ENCODE results near the gene PRKAA1.
"Not testable (repeated sequence)": the region's sequence is repeated elsewhere in the genome, so short reads cannot be mapped to it uniquely, and the experiment has no call there.

PRKAA1 gene

GRCh38 chr5:40779561-40779960 is 18.6 kb downstream of the PRKAA1 start:
- no peak for DNase-seq

GRCh38 chr5:40778133-40778532 is 20.0 kb downstream of the PRKAA1 start:
- no peak for DNase-seq

GRCh38 chr5:40776658-40776977 is 21.6 kb downstream of the PRKAA1 start:
- no peak for DNase-seq

DNA sequence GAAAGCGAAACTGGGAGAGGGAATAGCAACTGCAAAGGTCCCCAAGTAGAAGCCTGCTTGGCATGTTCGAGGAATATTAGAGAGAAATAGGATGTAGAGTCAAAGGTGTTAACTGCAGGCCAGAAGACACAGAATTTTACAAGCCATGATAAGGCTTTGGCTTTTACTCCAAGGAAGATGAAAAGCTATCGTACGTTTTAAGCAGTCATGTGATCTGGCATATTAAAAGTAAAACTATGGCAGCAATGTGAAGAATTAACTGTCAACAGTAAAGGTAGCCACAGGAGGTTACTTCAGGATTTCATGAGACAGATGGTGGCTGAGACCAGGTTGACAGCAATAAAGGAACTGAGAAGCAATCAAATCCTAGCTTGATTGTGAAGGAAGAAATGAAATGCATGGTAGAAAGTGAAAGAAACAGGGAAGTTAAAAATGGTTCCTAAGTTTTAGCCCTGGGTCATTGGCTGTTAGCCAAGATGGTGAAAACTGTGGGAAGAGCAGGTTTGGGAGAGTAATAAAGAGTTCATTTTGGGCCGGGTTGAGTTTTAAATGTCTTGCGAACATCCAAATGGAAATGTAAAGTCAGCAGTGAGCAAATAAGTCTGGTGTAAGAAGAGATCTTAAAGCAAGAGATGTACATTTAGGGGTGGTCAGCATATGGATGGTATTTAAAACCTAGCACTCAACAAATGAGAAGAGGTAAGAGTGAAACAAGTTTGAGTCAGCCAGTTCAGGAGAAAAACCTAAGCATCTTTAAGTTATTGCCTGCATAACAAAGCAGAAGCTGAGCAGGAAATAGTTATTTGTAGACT is 22.1 kb downstream of the PRKAA1 start:
- no peak for DNase-seq

DNA sequence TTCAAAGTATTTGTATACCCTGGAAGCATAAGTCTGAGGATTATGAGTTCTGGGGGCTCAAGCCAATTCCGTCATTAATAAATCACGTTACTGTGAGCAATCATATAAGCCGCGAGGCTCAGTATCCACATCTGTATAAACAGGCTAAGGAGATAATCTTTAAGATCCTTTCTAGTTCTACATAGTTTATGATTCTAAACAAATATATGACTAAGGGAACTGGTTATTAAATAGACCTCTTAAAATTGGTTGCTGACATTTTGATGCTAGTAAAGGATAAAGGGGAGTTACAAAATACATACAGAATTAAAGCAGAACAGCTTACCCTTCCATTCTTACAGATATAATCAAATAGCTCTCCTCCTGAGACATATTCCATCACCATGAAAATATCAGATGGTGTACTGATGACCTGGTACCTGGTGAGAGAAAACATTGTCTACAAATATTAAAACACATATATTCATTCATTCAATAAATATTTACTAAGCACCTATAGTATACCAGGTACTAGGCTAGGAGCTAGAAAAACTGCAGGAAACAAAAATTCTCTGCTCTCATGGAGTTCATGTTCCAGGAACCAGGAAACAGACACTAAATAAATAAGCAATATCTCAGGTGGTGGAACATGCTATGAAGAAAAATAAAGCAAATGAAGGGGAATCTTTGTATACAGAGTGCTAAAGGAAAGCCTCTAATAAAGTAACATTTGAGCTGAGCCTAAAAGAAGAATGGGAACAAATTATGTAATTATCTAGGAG is 22.9 kb downstream of the PRKAA1 start:
- DNase-seq, result no peak

DNA sequence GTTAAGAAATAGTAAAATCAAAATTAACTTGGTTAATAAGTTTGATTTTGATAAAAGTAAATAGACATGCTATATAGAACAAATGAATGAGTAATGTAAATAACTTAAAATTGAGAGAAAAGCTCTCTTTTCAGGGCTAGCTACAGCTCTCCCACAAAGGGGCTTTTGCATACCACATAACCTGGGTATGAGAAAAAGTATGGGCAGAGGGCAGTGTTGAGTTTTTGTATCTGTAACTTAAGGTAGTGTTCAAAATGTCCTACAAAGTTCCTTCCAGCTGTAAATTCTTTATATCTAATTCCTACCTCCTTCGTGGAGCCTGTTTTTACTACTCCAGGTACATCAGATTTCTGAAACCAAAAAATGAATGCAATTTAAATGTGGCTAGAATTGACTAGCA is 23.6 kb downstream of the PRKAA1 start:
- DNase-seq, result no peak

DNA sequence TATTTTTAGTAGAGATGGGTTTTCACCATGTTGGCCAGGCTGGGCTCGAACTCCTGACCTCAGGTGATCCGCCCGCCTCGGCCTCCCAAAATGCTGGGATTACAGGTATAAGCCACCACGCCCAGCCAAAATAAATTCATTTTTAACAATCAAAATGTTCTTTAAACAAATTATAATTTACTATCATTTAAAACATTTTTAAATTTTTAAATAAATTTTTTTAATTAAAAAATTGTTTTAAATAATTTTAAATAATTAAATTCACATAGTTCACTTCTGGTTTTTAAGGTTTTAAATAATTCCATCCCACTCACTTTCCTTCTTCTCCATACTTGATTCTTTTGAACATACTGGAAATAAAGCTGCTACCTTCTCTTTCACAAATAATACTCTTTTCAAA is 27.4 kb downstream of the PRKAA1 start:
- no peak for DNase-seq

- no peak for DNase-seq
Observed at GRCh38 chr5:40762705-40763104, 35.5 kb downstream of the PRKAA1 start.

GRCh38 chr5:40757400-40757799 is 40.8 kb downstream of the PRKAA1 start:
- no peak for DNase-seq

DNA sequence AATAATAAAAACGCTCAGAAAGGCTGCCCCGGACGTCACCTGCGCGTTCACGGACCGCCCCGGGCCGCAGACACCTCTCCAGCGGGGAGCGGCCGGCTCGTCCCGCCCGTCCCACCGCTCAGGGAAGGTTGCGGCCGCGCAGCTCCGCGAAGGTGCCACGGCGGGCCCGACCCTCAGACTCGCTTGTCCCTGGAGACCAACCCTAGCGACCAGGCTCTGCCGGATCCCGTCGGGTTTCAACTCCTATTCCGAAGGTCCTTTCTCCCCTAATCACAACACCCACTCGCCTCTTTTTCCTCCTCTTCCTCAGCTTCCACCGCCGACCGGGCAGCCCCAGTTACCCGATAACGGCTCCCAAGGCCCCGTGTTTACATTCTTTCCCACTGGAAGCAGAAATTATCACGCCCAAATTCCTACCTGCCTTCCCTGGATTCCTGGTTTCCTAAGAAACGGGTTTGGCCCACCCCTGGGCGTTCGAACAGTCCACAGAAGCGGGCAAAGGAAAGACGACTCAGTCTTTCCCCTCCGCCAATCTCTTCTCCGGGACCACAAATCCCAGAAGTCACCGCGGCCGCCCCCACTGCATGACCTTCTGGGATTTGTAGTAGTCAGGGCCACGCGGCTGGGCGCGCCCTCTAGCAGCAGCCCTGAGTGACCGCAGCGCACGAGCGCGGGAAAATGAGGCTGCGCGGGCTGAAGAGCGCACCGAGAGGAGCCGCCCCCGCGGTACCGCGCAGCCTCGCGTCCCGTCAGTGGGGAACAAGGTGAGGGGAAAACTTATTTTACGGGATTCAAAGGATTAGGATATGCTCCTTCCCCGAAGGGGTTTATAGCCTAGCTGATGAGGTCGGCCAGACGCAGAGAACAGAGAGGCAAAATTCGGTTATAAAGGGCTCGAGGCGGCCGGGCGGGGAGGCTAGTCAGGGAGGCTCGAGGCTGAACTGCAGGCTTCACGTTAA is 42.5 kb downstream of the PRKAA1 start, which contains the start of gene TTC33:
TTC33 (minus strand) TSS at position 555 of the 959 bp plus-strand sequence. CDS start 8,943 bp downstream, outside the sequence.
- DNase-seq, result peak; percentile 93

DNA sequence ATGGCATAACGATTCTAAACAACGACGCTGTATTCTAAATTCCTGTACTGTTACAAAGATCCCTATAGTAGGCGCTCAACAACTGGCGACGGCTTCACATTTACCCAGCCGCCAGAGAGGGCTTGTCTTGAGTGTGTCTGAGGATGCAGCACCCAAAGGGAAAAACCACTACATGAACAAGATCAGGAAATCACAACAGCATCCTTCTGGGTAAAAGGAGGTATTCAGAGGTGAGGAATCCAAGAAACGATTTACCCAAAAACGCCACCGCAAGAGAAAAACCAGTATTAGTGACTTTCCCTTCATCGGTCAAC is 43.1 kb downstream of the PRKAA1 start:
- DNase-seq, result peak; percentile 40

GRCh38 chr5:40754381-40755092 is 43.6 kb downstream of the PRKAA1 start:
- DNase-seq, result no peak

DNA sequence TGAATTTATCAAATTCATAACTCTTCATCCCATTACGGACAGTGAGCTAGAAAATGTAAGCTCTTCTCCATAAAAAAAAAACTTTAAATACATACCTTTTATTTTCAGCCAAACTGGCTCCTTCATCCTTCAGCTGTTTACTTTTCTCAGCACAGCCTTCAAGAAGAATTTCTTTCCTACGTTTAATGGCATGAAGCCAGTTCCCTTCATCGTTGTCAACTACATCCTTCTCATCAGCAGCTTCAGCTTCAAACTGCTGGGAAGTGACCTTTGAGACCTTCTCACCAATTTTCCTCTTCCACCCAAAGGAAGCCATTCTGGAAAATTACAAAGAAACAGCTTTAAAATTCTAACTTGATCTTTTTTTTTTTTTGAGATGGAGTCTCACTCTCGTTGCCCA is 51.5 kb downstream of the PRKAA1 start:
- DNase-seq, result no peak

GRCh38 chr5:40743771-40744170 is 54.4 kb downstream of the PRKAA1 start:
- DNase-seq, result no peak

DNA sequence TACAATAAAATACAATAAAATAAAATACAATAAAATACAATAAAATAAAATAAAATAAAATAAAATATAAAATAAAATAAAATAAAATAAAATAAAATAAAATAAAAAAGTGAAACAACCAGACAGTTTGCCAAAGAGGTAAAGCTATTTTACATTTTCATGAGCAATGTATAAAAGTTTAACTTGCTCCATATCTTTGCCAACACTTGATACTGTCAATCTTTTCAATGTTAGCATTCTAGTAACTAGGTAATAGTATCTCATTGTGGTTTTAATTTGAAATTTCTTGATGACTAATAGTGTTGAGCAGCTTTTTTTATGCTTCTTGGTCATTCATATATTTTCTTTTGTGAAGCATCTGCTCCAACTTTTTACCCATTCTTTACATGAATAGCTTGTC is 59.7 kb downstream of the PRKAA1 start:
- no peak for DNase-seq

GRCh38 chr5:40736103-40736875 is 61.9 kb downstream of the PRKAA1 start:
- DNase-seq, result no peak

DNA sequence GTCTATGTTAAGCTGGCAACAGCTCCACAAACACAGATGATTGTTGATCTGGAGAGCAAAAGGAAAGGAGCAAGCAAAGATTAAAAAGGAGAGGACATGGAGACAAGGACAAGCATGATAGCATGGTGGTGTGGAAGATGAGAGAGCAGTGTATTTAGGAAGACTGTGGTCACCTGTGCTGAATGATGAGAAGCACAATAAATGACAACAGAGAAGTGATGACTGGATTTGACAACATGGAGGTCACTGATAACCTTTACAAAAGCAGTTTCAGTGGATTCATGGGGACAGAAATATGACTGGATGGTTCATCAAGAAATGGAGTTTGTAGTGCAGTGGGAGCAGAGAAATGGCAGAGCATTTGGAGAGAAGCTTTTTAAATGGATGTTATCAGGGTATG is 62.6 kb downstream of the PRKAA1 start:
- no peak for DNase-seq

DNA sequence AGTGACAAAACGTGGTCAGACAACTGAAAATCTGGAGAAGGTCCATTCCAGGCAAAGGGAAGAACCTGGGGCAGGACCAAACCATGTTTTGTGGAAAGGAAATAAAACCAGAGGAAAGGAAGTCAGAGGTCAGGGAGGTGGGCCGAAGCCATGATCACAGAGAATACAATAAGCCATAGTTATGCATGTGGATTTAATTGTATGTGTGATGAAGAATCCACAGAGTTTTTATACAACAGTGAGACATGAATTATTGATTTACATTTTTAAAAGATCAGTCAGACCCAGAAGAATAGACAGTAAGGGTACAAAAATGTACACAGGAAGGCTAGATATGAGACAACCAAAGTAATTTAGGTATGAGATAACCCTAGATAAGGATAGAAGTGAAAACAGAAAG is 63.2 kb downstream of the PRKAA1 start:
- DNase-seq, result no peak

DNA sequence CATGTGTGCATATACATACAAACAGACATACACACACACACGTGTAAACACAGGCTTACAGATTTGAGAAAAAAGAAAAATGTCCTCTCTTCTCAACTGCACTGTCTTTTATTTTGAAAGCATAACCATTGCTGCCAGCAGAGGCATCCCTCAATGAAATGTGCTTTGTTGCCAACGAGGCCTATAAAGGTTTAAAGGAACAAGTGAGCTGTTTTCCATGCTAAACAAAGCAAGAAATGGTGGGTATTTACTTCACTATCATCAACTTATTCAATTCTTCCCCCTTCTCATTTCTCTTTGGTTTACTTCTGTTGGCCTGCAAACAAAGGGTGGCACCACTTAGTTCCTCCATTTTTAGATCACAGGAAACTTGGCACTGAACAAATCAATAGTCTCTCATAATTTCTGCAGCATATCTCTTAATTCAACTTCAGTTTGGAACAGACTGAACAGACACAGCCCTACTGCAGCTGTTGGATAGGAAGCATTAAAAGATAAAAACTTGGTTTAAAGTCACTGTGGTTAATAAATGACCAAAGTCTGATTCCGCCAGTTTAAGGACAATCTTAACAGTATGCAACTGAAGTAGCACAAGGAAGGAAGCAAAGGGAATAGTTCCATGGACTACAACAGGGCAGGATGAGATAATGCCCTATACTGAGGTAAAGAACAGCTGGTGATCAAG is 64.2 kb downstream of the PRKAA1 start:
- no peak for DNase-seq

DNA sequence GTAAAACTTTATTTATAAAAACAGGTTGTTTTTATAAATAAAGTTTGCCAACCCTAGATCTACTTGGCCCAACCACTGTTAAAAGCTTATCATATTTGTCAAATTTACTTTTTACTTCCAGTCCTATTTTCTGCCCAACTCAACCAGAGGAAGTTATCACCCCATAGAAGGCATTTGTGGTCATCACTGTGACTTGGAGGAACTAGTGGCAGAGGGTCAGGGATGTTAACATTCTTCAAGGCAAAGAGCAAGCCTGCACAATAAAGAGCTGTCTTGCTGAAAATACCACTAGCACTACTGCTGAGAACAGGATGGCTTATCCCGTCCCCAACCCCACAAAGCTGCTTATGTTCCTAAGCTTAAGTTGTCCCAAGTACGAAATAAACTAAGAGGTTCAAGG is 64.7 kb downstream of the PRKAA1 start:
- DNase-seq, result no peak

DNA sequence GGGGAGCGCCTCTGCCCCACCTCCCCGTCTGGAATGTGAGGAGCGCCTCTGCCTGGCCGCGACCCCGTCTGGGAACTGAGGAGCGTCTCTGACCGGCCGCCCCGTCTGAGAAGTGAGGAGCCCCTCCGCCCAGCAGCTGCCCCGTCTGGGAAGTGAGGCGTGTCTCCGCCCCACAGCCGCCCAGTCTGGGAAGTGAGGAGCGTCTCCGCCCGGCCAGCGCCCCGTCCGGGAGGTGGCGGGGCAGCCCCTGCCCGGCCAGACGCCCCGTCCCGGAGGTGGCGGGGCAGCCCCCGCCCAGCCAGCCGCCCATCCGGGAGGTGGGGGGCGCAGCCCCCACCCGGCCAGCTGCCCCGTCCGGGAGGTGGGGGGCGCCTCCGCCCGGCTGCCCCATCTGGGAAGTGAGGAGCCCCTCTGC is 75.7 kb downstream of the PRKAA1 start:
- not testable (repeated sequence) for DNase-seq

Data from NCI-H1048 (cell line).